GM18519 (cell line): ENCODE measurements around the gene TMEM269.
A peak's percentile ranks its signal among the peaks of the same experiment; 100 is the strongest.
"Not testable (repeated sequence)": the region's sequence is repeated elsewhere in the genome, so short reads cannot be mapped to it uniquely, and the experiment has no call there.

ENCODE experiments used
- ATAC-seq: cut with Tn5 transposase; IDR thresholded peaks from one replicate; pipeline ENCODE4 v1.9.1; 2021; ENCODE audit warnings: mild to moderate bottlenecking, moderate library complexity; ENCODE audit not compliant: unreplicated experiment, low FRiP score

TMEM269 gene

GRCh38 chr1:42773420-42773819 is 11.4 kb upstream of the TMEM269 start:
- ATAC-seq = no peak

GRCh38 chr1:42774928-42775526 is 9.8 kb upstream of the TMEM269 start:
- ATAC-seq = no peak

- ATAC-seq = no peak
Observed at GRCh38 chr1:42776502-42776901, 8.3 kb upstream of the TMEM269 start.

- no peak for ATAC-seq
Observed at GRCh38 chr1:42777852-42778251, 6.9 kb upstream of the TMEM269 start.

- no peak for ATAC-seq
Observed at GRCh38 chr1:42779725-42780124, 5.1 kb upstream of the TMEM269 start.

GRCh38 chr1:42780176-42780575 is 4.6 kb upstream of the TMEM269 start:
- ATAC-seq = no peak

GRCh38 chr1:42783092-42783491 is 1.7 kb upstream of the TMEM269 start:
- ATAC-seq = no peak

GRCh38 chr1:42784547-42784945 is 245 bp upstream of the TMEM269 start:
- no peak for ATAC-seq

- no peak for ATAC-seq
Observed at GRCh38 chr1:42786097-42786496, 1.3 kb downstream of the TMEM269 start.

GRCh38 chr1:42788021-42788420 is 3.2 kb downstream of the TMEM269 start:
- no peak for ATAC-seq

- ATAC-seq = no peak
Observed at GRCh38 chr1:42793824-42794223, 9.0 kb downstream of the TMEM269 start.

- no peak for ATAC-seq
Observed at GRCh38 chr1:42797414-42797813, 12.6 kb downstream of the TMEM269 start.

- ATAC-seq = no peak
Observed at GRCh38 chr1:42797979-42798378, 13.2 kb downstream of the TMEM269 start.

GRCh38 chr1:42801832-42802473 is 17.2 kb downstream of the TMEM269 start:
- no peak for ATAC-seq

- ATAC-seq = no peak
Observed at GRCh38 chr1:42806171-42806570, 21.4 kb downstream of the TMEM269 start.

- no peak for ATAC-seq
Observed at GRCh38 chr1:42806593-42806992, 21.8 kb downstream of the TMEM269 start.

- ATAC-seq = no peak
Observed at GRCh38 chr1:42807056-42807668, 22.4 kb downstream of the TMEM269 start.

GRCh38 chr1:42814815-42815214 is 30.0 kb downstream of the TMEM269 start:
- ATAC-seq = not testable (repeated sequence)

- ATAC-seq = no peak
Observed at GRCh38 chr1:42815941-42816584, 31.3 kb downstream of the TMEM269 start.

GRCh38 chr1:42816585-42817439 is 32.0 kb downstream of the TMEM269 start, which contains the start of the genes ERMAP and SVBP:
Gene ERMAP (plus strand): TSS chr1:42817122. CDS start chr1:42830449, 13,327 bp downstream.
Gene SVBP (minus strand): TSS chr1:42817397. CDS start chr1:42816544, 853 bp downstream.
- peak; percentile 73 for ATAC-seq

GRCh38 chr1:42817440-42817767 is 32.6 kb downstream of the TMEM269 start:
- no peak for ATAC-seq
